GM12865 (cell line): ENCODE results near the gene GPX4.

Experiments
- DNase-seq: peaks from one replicate; pipeline ENCODE4 v3.0.0; 2010; ENCODE audit warnings: low read depth
- H3K4me3 ChIP-seq: 2 replicates; pipeline ENCODE4 v1.5.1; 2011; ENCODE audit warnings: mild to moderate bottlenecking, low read depth, low read length, control low read depth
- TF ChIP-seq, protein P1 (sequence below): IDR thresholded peaks from 2 replicates; pipeline ENCODE4 v1.5.1; 2011; ENCODE audit warnings: low read length, control low read depth, low read depth, inconsistent platforms; ENCODE audit not compliant: insufficient read depth; ENCODE audit errors: missing control alignments

GPX4 gene

DNA sequence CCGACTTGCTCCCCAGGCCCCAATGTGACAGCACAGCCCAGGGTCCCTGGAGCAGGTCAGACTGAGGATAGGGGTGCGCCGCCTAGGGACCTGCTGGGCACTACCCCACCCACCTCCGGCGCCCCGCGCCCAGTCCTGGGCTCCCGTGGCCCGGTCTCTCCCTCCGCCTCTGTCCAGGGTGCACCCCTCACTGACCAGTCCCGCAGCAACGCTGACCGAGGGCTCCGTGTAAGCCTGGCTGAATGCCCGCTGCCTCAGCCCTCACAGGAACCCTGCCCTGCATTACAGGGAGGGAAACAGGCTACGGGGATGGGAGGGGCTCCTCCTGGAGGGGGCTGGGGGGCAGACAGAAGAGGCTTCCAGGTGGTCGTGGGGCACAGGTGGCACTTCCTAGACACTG is 31.7 kb downstream of the GPX4 start:
- DNase-seq, result no peak
- TF ChIP-seq, protein P1, sequence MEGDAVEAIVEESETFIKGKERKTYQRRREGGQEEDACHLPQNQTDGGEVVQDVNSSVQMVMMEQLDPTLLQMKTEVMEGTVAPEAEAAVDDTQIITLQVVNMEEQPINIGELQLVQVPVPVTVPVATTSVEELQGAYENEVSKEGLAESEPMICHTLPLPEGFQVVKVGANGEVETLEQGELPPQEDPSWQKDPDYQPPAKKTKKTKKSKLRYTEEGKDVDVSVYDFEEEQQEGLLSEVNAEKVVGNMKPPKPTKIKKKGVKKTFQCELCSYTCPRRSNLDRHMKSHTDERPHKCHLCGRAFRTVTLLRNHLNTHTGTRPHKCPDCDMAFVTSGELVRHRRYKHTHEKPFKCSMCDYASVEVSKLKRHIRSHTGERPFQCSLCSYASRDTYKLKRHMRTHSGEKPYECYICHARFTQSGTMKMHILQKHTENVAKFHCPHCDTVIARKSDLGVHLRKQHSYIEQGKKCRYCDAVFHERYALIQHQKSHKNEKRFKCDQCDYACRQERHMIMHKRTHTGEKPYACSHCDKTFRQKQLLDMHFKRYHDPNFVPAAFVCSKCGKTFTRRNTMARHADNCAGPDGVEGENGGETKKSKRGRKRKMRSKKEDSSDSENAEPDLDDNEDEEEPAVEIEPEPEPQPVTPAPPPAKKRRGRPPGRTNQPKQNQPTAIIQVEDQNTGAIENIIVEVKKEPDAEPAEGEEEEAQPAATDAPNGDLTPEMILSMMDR, result no peak
- no peak overlapping the region for H3K4me3 ChIP-seq

DNA sequence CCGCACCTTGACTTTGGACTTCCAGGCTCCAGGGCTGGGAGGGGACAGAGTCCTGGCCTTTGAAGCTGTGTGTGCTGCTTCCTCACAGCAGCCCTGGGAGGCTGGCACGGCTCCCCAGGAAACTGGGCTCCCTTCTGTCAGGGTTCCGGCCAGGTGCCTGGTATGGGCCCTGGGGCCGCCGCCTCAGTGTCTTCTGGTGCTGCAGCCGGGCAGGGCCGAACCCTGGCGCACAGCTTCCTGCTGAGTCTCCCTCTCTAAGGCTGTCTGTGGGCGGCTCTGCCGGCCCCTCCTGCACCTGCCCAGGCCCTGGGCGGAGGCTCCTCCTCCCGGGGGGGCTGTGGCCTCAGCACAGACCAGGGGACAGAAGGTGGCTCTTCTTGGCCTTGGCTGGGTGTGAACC is 32.4 kb downstream of the GPX4 start:
- DNase-seq, result peak; percentile 30
- TF ChIP-seq, protein P1, result no peak
- no peak overlapping the region for H3K4me3 ChIP-seq

GRCh38 chr19:1136621-1137317 is 33.0 kb downstream of the GPX4 start:
- no peak for DNase-seq
- no peak overlapping the region for H3K4me3 ChIP-seq
- TF ChIP-seq, protein P1, result no peak

- DNase-seq, result no peak
- TF ChIP-seq, protein P1, result no peak
- H3K4me3 ChIP-seq, result no peak overlapping the region
Observed at GRCh38 chr19:1138121-1138520, 34.3 kb downstream of the GPX4 start.

GRCh38 chr19:1139126-1139525 is 35.3 kb downstream of the GPX4 start:
- TF ChIP-seq, protein P1, result no peak
- no peak for DNase-seq
- no peak overlapping the region for H3K4me3 ChIP-seq

- DNase-seq, result no peak
- TF ChIP-seq, protein P1, result no peak
- H3K4me3 ChIP-seq, result no peak overlapping the region
Observed at GRCh38 chr19:1140272-1141027, 36.7 kb downstream of the GPX4 start.
